GM19455 (cell line): Measurements from ENCODE around the gene NPAS2.

ENCODE experiments used
- ATAC-seq: cut with Tn5 transposase; IDR thresholded peaks from one replicate; pipeline ENCODE4 v1.9.1; 2021; ENCODE audit not compliant: unreplicated experiment

The NPAS2 gene

GRCh38 chr2:100852999-100853908 lies 33.3 kb downstream of the NPAS2 start:
- no peak for ATAC-seq

GRCh38 chr2:100853909-100854810 lies 34.2 kb downstream of the NPAS2 start:
- ATAC-seq: no peak

GRCh38 chr2:100855084-100855483 lies 35.1 kb downstream of the NPAS2 start:
- ATAC-seq: no peak

- ATAC-seq: no peak
These were observed 35.7 kb downstream of the NPAS2 start for GRCh38 chr2:100855606-100856005.

- ATAC-seq: no peak
These were observed 36.8 kb downstream of the NPAS2 start for GRCh38 chr2:100856732-100857131.

GRCh38 chr2:100857341-100857740 lies 37.4 kb downstream of the NPAS2 start:
- ATAC-seq: no peak

- ATAC-seq: no peak
These were observed 38.0 kb downstream of the NPAS2 start for GRCh38 chr2:100857915-100858314.

- ATAC-seq: no peak
These were observed 40.0 kb downstream of the NPAS2 start for GRCh38 chr2:100859902-100860301.

GRCh38 chr2:100861340-100861739 lies 41.4 kb downstream of the NPAS2 start:
- no peak for ATAC-seq

- ATAC-seq: no peak
These were observed 42.1 kb downstream of the NPAS2 start for GRCh38 chr2:100862081-100862480.

- no peak for ATAC-seq
These were observed 46.0 kb downstream of the NPAS2 start for GRCh38 chr2:100865816-100866460.

- no peak for ATAC-seq
These were observed 48.1 kb downstream of the NPAS2 start for GRCh38 chr2:100868083-100868482.

GRCh38 chr2:100869120-100869519 lies 49.2 kb downstream of the NPAS2 start:
- ATAC-seq: no peak

GRCh38 chr2:100870652-100871531 lies 51.0 kb downstream of the NPAS2 start:
- ATAC-seq: no peak

GRCh38 chr2:100875516-100876230 lies 55.7 kb downstream of the NPAS2 start:
- no peak for ATAC-seq

- ATAC-seq: no peak
These were observed 56.4 kb downstream of the NPAS2 start for GRCh38 chr2:100876231-100876860.

GRCh38 chr2:100877555-100877954 lies 57.6 kb downstream of the NPAS2 start:
- no peak for ATAC-seq

GRCh38 chr2:100878000-100878791 lies 58.3 kb downstream of the NPAS2 start:
- no peak for ATAC-seq
